Left cardiac atrium (tissue), 4 donors: ENCODE results near the gene OGG1. TPM values are rescaled to one million over a fixed set of nuclear protein-coding genes. Genes with fewer than 3 reads are reported as not detected.

Experiments
- ATAC-seq, 2 donors: fragments of 200-7000 bp; cut with Tn5 transposase; one replicate each; pipeline ENCODE4 v1.9.1; 2020; ENCODE audit warnings: mild to moderate bottlenecking in 2 of 2, moderate library complexity in 2 of 2
- DNase-seq: peaks from one replicate; pipeline ENCODE4 v3.0.0-alpha.2; 2020
- intact Hi-C, 2 donors: fragments of 100-400 bp; cut with DNase I; formaldehyde crosslinking; loops; one replicate each; pipeline versions ENCODE4 v1.14.1 to v1.15.1; 2022 to 2023
- total RNA-seq, 2 donors: library from RNA; stranded (reverse); fragmentation: NEBNext Ultra II Directional; extraction: Animal tissue kit (Norgen Biotek cat#: 25700); gene quantifications; one replicate each; pipeline ENCODE4 v1.2.1, GENCODE V29; 2021
- donor health status: DM: no; HTN: yes; CAD: no.
- donor health status: DM: no; HTN: yes; CAD: no; lungs with severe emphysema.
- donor health status: DM: yes; HTN: yes; CAD: no.
- donor health status: Dilated cardiomyopathy.

Gene OGG1
- total RNA-seq, 2 donors from 2014 or later, result 11.8 to 12.6 TPM

GRCh38 chr3:9797196-9797945, 47.6 kb downstream of the OGG1 start:
- intact Hi-C loops, result no loop called here
- ATAC-seq (no peak), DNase-seq (no peak)

GRCh38 chr3:9800529-9800928, 50.8 kb downstream of the OGG1 start:
- ATAC-seq (no peak), DNase-seq (no peak)
- intact Hi-C loops, result loop anchor here in 1 of 2 donors (10.0 kb wide), 1 partner anchor 66 kb away; the partner anchor contains the start of gene BRPF1

- intact Hi-C loops, result loop anchor here in 1 of 2 donors (10.0 kb wide), 1 partner anchor 69 kb away; the partner anchor contains the start of gene BRPF1
- DNase-seq, result no peak
- ATAC-seq, result peak in 1 of 2 donors; percentile 6
Observed at GRCh38 chr3:9803494-9803893, 53.7 kb downstream of the OGG1 start.

GRCh38 chr3:9804996-9805395, 55.2 kb downstream of the OGG1 start:
- DNase-seq (no peak), ATAC-seq (no peak)
- intact Hi-C loops, result loop anchor here in 1 of 2 donors (10.0 kb wide), 1 partner anchor 70 kb away; the partner anchor contains the start of gene BRPF1

- DNase-seq (no peak), ATAC-seq (no peak)
- intact Hi-C loops, result loop anchor here in 1 of 2 donors (10.0 kb wide), 1 partner anchor 71 kb away; the partner anchor contains the start of gene BRPF1
Observed at GRCh38 chr3:9806137-9806536, 56.4 kb downstream of the OGG1 start.

Other genes starting within 250 kb of the OGG1 start
- not detected for gene LHFPL4, start 196.1 kb upstream of the OGG1 start, total RNA-seq
- gene MTMR14, start 100.4 kb upstream of the OGG1 start, total RNA-seq, result 10 to 100 TPM; 32.0 to 47.1 TPM
- gene CPNE9, start 46.1 kb upstream of the OGG1 start, total RNA-seq, result under 1 TPM in 1 of 2 donors, not detected in 1; 0.10 TPM
- 10 to 100 TPM; 10.2 to 14.6 TPM for gene BRPF1, start 18.2 kb upstream of the OGG1 start, total RNA-seq
- gene CAMK1, start 20.0 kb downstream of the OGG1 start, total RNA-seq, result 10 to 100 TPM; 24.2 to 27.4 TPM
- 10 to 100 TPM; 42.0 to 42.7 TPM for gene TADA3, start 42.5 kb downstream of the OGG1 start, total RNA-seq
- gene ARPC4, start 43.1 kb downstream of the OGG1 start, total RNA-seq, result 10 to 100 TPM; 80.8 to 96.2 TPM
- gene TTLL3, start 60.3 kb downstream of the OGG1 start, total RNA-seq, result 10 to 100 TPM; 15.4 to 20.4 TPM
- gene RPUSD3, start 94.1 kb downstream of the OGG1 start, total RNA-seq, result 10 to 100 TPM; 26.2 to 36.3 TPM
- 100 to 1,000 TPM in 1 of 2 donors, 10 to 100 TPM in 1; 63.3 to 127 TPM for gene CIDEC, start 130.3 kb downstream of the OGG1 start, total RNA-seq
- gene JAGN1, start 140.7 kb downstream of the OGG1 start, total RNA-seq, result 10 to 100 TPM; 20.7 to 25.6 TPM
- 1 to 10 TPM; 1.8 to 2.2 TPM for gene IL17RE, start 152.9 kb downstream of the OGG1 start, total RNA-seq
- 10 to 100 TPM; 33.2 to 34.6 TPM for gene IL17RC, start 167.1 kb downstream of the OGG1 start, total RNA-seq
- 10 to 100 TPM; 47.4 to 59.8 TPM for gene CRELD1, start 183.9 kb downstream of the OGG1 start, total RNA-seq
- 1 to 10 TPM in 1 of 2 donors, under 1 TPM in 1; 0.97 to 1.4 TPM for gene PRRT3, start 202.5 kb downstream of the OGG1 start, total RNA-seq
- gene EMC3, start 236.9 kb downstream of the OGG1 start, total RNA-seq, result 10 to 100 TPM; 80.0 to 86.7 TPM